HG03571 (cell line): Measurements from ENCODE around the gene SNAI1.
"Not testable (repeated sequence)": the region's sequence is repeated elsewhere in the genome, so short reads cannot be mapped to it uniquely, and the experiment has no call there.

Source experiments
- ATAC-seq: cut with Tn5 transposase; IDR thresholded peaks from one replicate; pipeline ENCODE4 v1.9.1; 2021; ENCODE audit not compliant: unreplicated experiment

Gene SNAI1

DNA sequence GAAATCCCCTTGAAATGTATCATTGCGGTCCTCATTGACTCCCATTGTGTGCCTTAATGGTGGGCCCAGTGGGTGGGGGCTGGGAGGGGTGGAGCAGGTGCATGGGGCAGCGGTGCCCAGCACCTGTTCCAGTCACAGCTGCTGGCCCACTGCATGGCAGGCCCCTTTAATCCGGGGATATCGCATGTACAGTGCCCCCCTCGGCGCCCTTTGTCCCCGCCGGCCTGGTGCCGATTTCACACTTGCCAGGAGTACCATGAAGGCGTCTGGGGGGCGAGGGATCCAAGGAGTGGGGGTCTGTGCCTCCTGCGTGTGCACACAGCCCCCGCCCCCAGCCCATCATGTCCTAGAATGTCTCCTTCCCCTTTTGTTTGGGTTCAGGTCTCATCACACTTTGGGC lies 2.8 kb downstream of the SNAI1 start:
- no peak for ATAC-seq

DNA sequence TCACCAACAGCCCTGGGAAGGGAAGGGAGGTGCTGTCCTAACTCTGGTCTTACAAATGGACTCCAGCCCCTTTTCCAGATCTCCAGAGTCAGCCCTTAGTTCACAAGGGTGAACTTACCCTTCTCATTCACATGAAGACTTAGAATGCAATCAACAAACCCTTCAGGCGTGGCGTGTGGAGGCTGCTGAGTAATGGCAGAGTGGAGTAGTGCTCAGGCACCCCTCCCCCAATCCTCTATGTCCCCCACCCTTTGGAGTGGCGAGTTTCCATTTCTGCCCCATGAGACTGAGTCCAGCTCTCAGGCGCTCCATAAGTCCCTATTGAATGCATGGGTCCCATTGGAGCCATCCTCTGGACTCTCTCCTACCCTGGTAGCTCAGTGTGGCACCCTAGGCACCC lies 3.3 kb downstream of the SNAI1 start:
- ATAC-seq, result no peak

DNA sequence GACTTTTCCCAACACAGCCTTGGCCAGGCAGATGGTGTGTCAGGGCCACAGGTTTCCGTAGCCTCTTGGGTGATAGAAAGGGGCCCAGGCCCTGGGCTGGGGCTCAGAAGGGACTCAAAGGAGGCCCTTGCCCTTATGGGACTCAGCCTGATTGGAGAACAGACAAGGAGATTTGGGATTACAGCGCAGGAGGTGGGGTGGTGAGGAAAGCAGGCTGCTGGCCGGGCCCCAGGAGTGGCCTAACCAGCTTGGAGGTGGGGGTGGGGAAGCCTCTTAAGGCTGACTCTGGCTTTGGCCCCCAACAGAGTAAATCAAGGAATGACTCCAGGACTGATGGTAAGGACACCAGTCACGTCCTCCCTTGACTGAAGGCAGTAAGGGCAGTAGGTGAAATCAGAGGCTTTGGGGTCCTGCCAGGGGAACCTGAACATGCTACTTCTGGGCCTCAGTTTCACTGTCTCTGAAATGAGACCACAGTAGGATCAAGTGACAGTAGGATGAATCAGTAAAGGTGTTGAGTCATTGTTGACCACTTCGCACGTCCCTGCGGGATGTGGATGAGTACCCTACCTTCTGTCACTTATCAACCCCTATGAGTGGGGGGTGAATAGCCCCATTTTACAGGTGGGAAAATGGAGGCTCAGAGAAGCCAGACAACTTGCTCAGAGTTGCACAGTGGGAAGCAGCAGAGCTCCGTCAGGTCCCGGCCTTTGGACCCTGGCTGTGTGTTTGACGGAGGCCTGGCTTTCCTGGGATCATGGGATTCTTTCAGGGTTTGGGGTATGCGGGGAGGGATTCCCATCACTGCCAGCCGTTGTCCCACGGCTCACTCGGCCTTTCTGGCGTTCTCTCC lies 4.5 kb downstream of the SNAI1 start:
- no peak for ATAC-seq

DNA sequence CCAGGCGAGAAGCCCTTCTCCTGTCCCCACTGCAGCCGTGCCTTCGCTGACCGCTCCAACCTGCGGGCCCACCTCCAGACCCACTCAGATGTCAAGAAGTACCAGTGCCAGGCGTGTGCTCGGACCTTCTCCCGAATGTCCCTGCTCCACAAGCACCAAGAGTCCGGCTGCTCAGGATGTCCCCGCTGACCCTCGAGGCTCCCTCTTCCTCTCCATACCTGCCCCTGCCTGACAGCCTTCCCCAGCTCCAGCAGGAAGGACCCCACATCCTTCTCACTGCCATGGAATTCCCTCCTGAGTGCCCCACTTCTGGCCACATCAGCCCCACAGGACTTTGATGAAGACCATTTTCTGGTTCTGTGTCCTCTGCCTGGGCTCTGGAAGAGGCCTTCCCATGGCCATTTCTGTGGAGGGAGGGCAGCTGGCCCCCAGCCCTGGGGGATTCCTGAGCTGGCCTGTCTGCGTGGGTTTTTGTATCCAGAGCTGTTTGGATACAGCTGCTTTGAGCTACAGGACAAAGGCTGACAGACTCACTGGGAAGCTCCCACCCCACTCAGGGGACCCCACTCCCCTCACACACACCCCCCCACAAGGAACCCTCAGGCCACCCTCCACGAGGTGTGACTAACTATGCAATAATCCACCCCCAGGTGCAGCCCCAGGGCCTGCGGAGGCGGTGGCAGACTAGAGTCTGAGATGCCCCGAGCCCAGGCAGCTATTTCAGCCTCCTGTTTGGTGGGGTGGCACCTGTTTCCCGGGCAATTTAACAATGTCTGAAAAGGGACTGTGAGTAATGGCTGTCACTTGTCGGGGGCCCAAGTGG lies 5.3 kb downstream of the SNAI1 start:
- no peak for ATAC-seq

DNA sequence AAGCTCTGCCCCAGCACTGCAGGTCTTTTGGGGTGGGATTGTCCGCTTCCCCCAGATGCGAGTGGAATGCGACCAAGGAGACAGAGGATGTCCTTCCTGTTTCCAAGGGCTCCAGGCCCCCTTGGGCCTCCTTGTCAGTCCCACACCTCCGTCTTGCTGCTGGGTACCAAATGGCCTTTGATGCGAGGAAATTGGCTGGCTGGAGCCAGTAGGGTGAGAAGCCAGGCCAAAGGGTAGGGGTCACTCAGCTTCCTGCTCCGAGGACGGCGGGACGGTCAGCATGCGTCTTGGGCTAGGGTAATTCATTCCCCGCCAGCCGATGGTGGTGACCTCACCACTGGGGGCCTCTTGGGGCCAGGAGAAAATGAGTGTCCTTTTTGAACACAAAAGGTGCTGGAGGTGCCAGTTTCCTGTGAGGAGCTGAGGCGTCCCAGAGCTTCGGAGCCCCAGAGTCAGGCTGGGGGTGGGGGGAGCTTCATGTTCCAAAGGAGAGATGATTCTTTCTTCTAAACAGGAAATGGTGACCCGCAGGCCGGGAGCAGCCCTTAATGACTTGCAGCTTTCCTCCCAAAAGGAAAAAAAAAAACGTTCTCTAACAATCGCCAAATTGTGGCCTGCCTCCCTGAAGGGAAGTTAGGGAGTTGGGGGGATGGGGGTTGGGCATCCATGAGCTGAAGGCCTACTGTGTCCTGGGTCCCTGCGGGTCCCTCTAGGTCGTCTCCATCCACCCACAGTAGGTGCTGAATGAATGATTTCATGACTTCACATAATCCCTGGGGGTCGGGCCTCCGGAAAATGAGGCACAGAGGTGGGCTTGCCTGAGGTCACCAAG lies 6.7 kb downstream of the SNAI1 start:
- ATAC-seq, result no peak

DNA sequence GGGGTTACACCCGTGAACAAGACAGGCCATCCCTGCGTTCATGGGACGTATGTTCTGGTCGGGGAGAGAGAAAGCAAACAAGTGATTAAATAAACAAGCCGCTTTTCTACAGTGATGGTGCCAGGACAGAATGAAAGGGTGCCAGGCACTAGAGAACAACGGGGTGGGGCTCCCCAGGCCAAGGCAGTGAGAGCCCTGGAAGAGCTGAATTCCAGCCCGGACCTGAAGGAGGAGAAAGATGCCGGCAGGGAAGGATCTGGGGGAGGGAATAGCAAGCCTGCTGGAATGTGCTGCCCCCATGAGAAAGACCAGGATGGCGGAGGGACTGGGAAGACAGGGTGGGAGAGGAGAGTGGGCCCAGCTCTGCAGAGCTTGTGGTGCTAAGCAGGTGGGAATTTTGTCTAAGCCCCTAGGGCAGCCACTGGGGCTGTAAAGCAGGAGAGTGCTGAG lies 7.5 kb downstream of the SNAI1 start:
- ATAC-seq, result no peak

DNA sequence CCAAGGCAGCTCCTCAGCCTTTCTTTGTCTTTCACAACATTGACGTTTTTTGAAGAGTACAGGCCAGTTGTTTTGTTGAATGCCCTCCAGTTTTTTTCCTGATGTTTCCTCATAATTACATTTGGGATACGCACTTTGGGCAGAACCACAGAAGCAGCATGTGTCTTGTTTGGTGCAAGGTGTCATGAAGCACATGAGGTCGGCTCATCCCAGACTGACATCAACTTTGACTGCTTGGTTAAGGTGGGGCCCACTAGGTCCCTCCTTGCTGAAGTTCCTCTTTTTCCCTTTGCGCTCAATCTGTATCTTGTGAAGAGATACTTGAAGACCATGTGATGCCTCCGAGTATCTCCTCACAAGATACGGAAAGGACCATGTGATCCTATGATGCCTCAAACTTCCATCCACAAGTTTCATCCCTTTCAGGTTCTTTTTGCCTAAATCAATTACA lies 10.5 kb downstream of the SNAI1 start:
- no peak for ATAC-seq

DNA sequence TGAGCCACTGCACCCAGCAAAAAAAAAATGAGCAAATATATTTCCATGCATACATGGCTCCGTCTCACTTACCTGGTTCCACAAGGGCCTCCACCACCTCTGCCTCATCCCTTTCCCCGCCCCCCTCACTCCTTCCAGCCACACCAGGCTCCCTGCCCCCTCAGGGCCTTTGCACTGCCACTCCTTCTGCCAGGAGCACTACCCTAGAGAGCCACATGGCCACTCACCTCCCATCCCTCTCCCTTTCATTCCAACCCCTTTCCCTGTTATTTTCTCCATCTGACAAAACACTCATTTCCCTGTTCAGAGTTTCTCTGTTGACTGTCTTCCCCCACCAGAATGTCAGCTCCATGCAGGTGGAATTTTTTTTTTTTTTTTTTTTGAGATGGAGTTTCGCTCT lies 12.8 kb downstream of the SNAI1 start:
- no peak for ATAC-seq

DNA sequence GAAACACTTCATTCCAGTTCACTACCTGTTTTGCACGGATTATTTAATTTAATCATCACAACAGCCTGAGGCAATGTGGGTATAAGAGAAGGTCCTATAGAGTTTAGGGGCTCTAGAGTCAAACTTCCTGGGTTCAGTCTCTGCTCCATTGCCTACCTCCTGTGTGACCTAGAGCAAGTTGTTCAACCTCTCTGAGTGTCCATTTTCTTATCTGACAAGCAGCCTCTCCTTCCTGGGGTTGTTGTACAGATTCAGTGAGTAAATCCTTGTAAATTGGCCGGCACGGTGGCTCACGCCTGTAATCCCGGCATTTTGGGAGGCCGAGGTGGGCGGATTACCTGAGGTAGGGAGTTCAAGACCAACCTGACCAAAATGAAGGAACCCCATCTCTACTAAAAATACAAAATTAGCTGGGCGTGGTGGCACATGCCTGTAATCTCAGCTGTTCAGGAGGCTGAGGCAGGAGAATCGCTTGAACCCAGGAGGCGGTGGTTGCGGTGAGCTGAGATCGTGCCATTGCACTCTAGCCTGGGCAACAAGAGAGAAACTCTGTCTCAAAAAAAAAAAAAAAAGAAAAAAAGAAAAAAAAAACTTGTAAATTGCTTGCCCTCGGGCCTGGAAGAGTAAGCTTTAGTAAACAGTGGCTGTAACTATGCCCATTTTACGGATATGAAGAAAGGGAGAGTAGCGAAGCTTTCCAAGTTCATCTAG lies 15.9 kb downstream of the SNAI1 start:
- ATAC-seq, result not testable (repeated sequence)

DNA sequence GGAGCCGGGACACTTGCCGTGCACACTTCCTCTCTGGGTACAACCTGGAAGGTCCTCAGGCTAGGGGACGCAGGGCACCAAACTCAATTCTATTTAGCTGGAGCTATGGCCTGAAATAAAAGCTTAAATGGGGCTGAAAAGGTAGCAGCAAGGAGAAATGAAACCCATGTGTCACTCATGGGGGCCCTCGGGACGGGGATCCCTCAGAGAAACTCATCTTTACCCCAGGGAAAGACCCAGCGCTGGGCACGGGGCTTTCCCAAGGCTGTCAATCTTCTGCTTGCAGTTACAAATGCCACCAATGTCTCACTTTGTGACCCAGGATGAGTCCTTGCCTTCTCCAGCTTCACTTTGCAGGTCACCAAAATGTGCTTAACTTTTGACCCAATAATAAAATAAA lies 16.5 kb downstream of the SNAI1 start:
- ATAC-seq, result no peak

DNA sequence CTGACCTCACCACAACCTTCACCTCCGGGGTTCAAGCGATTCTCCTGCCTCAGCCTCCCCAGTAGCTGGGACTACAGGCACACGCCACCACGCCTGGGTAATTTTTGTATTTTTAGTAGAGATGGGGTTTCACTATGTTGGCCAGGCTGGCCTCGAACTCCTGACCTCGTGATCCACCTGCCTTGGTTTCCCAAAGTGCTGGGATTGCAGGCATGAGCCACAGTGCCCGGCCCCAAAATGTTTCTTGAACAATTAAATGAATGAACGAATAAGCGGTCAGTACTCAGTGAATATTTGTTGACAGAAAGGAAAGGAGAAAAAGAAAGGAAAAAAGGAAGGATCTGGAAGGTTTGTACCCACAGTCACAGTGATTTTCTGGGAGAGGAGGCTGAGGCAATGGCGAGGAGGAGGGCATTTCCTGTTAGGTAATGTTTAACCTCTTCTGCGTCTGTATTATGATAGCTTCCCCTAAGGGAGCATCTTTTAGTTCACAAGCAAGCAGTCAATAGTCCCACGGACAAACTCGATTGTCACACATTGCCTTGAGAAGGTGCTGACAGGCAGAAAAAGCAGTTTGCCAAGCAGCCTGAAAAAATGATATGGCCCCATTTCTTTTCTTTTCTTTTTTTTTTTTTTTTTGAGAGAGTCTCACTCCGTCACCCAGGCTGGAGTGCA lies 17.9 kb downstream of the SNAI1 start:
- not testable (repeated sequence) for ATAC-seq

DNA sequence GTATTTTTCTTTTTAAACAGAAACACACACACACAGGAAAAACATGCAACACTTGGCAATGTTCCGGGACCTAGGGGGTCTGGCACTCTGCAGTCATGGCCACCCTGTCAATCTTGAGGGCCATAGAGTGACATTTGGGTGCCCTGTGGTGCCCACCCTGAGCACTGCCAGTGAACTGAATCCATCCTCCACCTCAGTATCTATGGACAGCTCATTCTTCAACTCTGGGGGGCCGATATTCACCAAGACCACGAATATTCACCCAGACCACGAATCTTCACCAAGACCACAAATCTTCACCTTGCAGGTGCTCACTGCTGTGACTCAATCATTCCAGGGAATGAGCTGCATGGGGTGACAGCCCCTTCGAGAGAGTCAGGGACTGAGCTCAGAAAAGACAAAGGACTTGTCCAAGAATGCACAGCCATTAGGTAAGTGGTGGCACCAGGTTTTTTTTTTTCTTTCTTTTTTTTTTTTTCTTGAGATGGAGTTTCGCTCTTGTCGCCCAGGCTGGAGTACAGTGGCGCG lies 19.1 kb downstream of the SNAI1 start:
- ATAC-seq, result no peak

DNA sequence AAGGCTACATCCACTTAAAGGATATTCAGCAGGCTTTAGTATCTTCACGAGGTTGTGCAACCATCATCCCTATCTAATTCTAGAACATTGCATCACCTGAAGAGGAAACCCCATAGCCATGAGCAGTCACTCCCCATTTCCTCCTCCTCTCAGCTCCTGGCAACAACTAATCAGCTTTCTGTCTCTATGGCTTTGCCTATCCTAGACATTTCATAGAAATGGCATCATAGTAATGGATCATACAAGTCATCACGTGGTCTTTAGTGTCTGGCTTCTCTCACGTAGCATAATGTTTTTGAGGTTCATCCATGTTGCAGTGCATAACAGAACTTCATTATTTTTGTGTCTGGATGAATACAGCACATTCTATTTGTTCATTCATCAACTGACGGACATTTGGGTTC lies 20.5 kb downstream of the SNAI1 start:
- ATAC-seq, result no peak

DNA sequence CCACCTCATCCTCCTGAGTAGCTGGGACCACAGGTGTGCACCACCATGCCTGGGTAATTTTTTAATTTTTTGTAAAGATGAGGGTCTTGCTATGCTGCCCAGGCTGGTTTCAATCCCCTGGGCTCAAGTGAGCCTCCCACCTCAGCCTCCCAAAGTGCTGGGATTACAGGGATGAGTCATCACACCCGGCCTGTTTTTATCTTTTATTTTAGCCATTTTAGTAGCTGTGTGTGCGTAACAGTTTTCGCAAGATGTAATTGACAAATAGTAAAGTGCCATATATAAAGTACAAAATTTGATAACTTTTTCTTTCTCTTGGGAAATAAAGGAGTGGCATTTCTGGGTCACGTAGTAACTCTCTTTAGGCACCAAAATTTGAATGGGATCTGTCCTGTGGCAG lies 21.4 kb downstream of the SNAI1 start:
- no peak for ATAC-seq

DNA sequence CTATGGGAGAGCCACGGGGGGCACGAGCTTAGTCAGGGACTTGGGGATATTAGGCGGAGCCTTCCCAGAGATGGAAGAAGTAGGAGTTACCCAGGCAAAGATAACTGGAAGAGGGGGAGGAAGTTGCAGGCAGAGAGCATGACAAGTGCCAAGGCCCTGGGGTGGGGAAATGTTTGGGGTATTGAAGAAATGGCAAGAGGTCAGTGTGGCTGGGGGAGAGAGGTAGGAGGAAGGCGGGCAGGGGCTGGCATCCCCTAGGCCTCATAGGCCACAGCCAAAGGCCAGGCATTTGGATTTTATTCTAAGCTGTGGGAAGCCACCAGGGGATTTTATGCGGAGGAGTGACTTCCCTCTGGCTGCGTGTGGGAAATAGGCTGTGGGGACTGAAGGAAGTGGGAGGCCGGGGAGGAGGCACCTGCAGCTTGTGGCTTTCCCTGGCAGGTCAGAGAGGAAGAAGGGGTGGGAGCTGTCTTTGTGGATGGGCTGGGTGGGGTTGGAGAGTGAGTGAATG lies 22.7 kb downstream of the SNAI1 start:
- ATAC-seq, result no peak

DNA sequence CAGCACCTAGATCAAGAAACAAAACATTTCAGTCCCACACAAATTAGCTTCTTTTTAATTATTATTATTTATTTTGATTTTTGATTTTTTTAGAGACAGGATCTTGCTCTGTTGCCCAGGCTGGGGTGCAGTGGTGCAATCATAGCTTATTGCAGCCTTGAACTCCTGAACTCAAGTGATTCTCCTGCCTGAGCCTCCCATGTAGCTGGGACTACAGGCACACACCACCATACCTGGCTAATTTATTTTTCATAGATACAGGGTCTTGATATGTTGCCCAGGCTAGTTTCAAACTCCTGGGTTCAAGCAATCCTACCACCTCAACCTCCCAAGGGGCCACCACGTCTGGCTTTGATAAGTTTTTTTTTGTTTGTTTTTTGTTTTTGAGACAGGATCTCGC lies 24.6 kb downstream of the SNAI1 start:
- no peak for ATAC-seq

DNA sequence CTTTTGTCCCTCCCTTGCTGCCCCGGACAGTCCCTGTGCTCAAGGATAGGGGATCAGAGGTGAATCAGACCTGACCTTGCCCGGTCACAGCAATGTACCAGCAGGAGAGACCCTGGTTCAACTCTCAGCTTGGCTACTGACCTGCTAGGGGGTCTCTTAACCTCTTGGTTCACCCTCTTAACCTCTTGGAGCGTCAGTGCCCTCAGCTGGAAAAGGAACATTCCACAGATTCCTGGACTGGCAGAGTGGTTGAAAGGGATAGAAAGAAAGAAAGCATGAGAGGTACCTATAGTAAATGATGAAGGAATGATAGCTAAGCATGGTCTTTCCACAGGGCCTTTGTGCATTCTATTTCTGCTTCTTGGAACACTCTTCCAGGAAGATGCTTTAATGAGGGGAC lies 25.2 kb downstream of the SNAI1 start:
- no peak for ATAC-seq

DNA sequence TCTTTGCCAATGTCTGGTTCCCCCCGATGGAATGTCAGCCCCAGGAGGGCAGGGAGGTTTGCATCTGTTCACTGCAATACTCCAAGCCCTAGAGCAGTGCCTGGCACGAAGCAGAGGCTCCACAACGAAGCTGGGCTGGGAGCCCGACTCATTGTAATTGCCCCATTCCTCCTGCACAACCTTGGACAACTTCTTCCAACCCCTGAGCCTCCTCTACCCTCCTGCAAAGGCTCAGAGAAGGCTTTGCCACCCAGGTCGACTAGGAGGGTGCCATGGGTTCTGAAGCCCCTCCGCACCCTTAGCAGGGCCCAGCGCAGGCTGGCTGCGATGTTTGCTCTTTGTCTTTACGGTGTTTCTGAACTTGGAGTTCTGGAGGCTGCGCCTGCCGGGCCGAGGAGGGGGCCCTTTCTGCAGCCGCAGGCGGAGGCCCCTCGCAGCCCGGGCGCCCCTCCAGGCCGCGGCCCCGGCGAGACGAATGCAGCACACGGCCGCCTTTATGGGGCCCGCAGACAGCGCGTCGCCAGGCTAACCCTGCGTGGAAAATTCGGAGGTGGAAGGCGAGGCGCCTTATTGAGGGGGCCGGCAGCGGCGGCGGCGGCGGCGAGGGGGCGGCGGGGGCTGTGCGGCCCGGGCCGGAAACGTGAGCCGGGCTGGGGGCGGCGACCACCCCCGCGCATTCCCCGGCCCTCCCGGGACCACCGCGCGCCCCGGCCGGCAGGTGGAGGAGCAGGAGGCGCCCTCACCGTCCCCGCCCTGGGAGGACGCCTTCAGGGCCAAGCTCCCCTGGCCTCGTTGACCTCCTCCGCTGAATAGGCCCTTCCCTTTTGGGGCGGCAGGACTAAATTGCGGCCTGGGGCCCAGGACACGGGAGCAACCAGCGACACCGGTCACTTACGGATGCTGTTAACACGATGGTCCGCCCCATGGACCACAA lies 27.0 kb downstream of the SNAI1 start:
- ATAC-seq, result no peak
